Lung (tissue), 12 donors: ENCODE measurements around the gene ZNF236. TPM values are rescaled to one million over a fixed set of nuclear protein-coding genes. Genes with fewer than 3 reads are reported as not detected.

Source experiments
- ATAC-seq: fragments of 200-7000 bp; cut with Tn5 transposase; one replicate; pipeline ENCODE4 v1.9.1; 2020; ENCODE audit warnings: moderate number of reproducible peaks; ENCODE audit not compliant: insufficient read depth, low FRiP score
- DNase-seq, 3 donors: peaks; one replicate each; pipeline ENCODE4 v3.0.0-alpha.2; 2013 to 2017
- H3K27ac ChIP-seq, 2 donors: one replicate each; pipeline ENCODE4 v1.5.1; 2013; ENCODE audit warnings: mild to moderate bottlenecking in 2 of 2, moderate library complexity in 2 of 2, control low read depth in 1 of 2, inconsistent platforms in 1 of 2, low read depth in 1 of 2, low read length in 1 of 2
- H3K27me3 ChIP-seq, 3 donors: one replicate each; pipeline ENCODE4 v1.5.1; 2013; ENCODE audit warnings: low read length in 2 of 3; ENCODE audit not compliant: control insufficient read depth in 3 of 3, insufficient read depth in 3 of 3
- H3K36me3 ChIP-seq, 4 donors: one replicate each; pipeline ENCODE4 v1.5.1; 2013; ENCODE audit warnings: low read length in 4 of 4, mild to moderate bottlenecking in 1 of 4, moderate library complexity in 1 of 4; ENCODE audit not compliant: control insufficient read depth in 4 of 4, insufficient read depth in 4 of 4
- H3K4me1 ChIP-seq, 5 donors: one replicate each; pipeline ENCODE4 v1.5.1; 2013; ENCODE audit warnings: low read length in 5 of 5, mild to moderate bottlenecking in 2 of 5, moderate library complexity in 1 of 5; ENCODE audit not compliant: control insufficient read depth in 5 of 5, insufficient read depth in 5 of 5
- H3K4me3 ChIP-seq: one replicate; pipeline ENCODE4 v1.5.1; 2013; ENCODE audit warnings: mild to moderate bottlenecking, control low read depth, moderate library complexity
- H3K9ac ChIP-seq, 2 donors: one replicate each; pipeline ENCODE4 v1.5.1; 2013; ENCODE audit warnings: low read length in 2 of 2, control low read depth in 1 of 2; ENCODE audit not compliant: insufficient read depth in 1 of 2
- H3K9me3 ChIP-seq, 4 donors: one replicate each; pipeline ENCODE4 v1.5.1; 2013; ENCODE audit warnings: low read length in 3 of 4, mild to moderate bottlenecking in 1 of 4, moderate library complexity in 1 of 4; ENCODE audit not compliant: control insufficient read depth in 4 of 4, insufficient read depth in 3 of 4
- CTCF ChIP-seq: IDR thresholded peaks from 2 replicates; pipeline ENCODE4 v1.5.1; 2012; ENCODE audit warnings: mild to moderate bottlenecking; ENCODE audit errors: control extremely low read depth, extremely low read depth
- WGBS, 2 donors: extraction: QIAGEN DNeasy Blood & Tissue Kit; methylation state at CpG; one replicate each; pipeline ENCODE4 v1.1.7; 2013; 5-methylcytosine and 5-hydroxymethylcytosine counted together
- polyA plus RNA-seq, 2 donors: library from polyadenylated mRNA; stranded (reverse); fragments of 200-250 nt; gene quantifications; one replicate each; pipeline ENCODE4 v1.2.1, GENCODE V29; 2013
- total RNA-seq, 2 donors: library from RNA; depleted of rRNA in 1 of 2; stranded (reverse); fragments of >200 nt in 1 of 2; gene quantifications; one replicate each; pipeline ENCODE4 v1.2.1, GENCODE V29; 2014 to 2021
- donor health status: control.
- donor health status: control.
- donor health status: Bipolar disorder and iron deficiency.
- donor health status: healthy.
- donor health status: DM: yes; HTN: yes; CAD: no.

ZNF236 gene
- total and polyA plus RNA-seq, 4 donors = 2.4 to 23.1 (median 8.8) TPM

GRCh38 chr18:76881744-76882143 is 59.4 kb downstream of the ZNF236 start:
- Histone ChIP-seq H3K9ac (no peak overlapping the region), H3K4me1 (no peaks in the 10 kb centered on the region), H3K9me3 (no peaks in the 10 kb centered on the region), H3K4me3 (no peak overlapping the region), H3K36me3 (peaks cover 7 to 37% (median 20%) of the 10 kb centered on the region in 4 donors), H3K27me3 (no peaks in the 10 kb centered on the region), H3K27ac (no peak overlapping the region)
- DNase-seq (peak in 1 of 3 donors; percentile 4), ATAC-seq (no peak)
- no peak for TF ChIP-seq CTCF
- WGBS, 2 donors = 94 to 95% methylated on average over 4 of the region's 4 CpGs

- Histone ChIP-seq H3K27ac (no peak overlapping the region), H3K4me1 (no peaks in the 10 kb centered on the region), H3K9me3 (no peaks in the 10 kb centered on the region), H3K4me3 (no peak overlapping the region), H3K9ac (no peak overlapping the region), H3K36me3 (peaks cover 7 to 37% (median 22%) of the 10 kb centered on the region in 4 donors), H3K27me3 (no peaks in the 10 kb centered on the region)
- 72% methylated on average over 5 of the region's 5 CpGs for WGBS, 2 donors
- DNase-seq = no peak
- ATAC-seq = no peak
- TF ChIP-seq CTCF = no peak
Measured at GRCh38 chr18:76882146-76882545, 59.8 kb downstream of the ZNF236 start.

- Histone ChIP-seq H3K36me3 (peaks cover 16 to 40% (median 25%) of the 10 kb centered on the region in 4 donors), H3K27ac (no peak overlapping the region), H3K4me1 (no peaks in the 10 kb centered on the region), H3K9ac (no peak overlapping the region), H3K27me3 (no peaks in the 10 kb centered on the region), H3K4me3 (no peak overlapping the region), H3K9me3 (no peaks in the 10 kb centered on the region)
- WGBS, 2 donors = 97 to 99% methylated on average over 5 of the region's 5 CpGs
- ATAC-seq (no peak), DNase-seq (no peak)
- TF ChIP-seq CTCF = no peak
Measured at GRCh38 chr18:76885001-76885400, 62.6 kb downstream of the ZNF236 start.

GRCh38 chr18:76886112-76886511 is 63.8 kb downstream of the ZNF236 start:
- no peak for ATAC-seq
- WGBS, 2 donors = 85 to 86% methylated on average over 7 of the region's 7 CpGs
- no peaks in the 10 kb centered on the region for H3K9me3 ChIP-seq
- no peaks in the 10 kb centered on the region for H3K4me1 ChIP-seq
- H3K4me3 ChIP-seq = no peak overlapping the region
- H3K9ac ChIP-seq = no peak overlapping the region
- peaks cover 12 to 32% (median 23%) of the 10 kb centered on the region in 4 donors for H3K36me3 ChIP-seq
- no peak overlapping the region for H3K27ac ChIP-seq
- TF ChIP-seq CTCF = no peak
- peak in 1 of 3 donors; percentile 8 for DNase-seq
- no peaks in the 10 kb centered on the region for H3K27me3 ChIP-seq
